ENCODE data around the gene DHRS3.
"Not testable (repeated sequence)": the region's sequence is repeated elsewhere in the genome, so short reads cannot be mapped to it uniquely, and the experiment has no call there.

The DHRS3 gene

GRCh38 chr1:12573015-12573825 is 44.8 kb downstream of the DHRS3 start:
- no peak for DNase-seq

- no peak for DNase-seq
Observed at GRCh38 chr1:12572522-12572921, 45.5 kb downstream of the DHRS3 start.

- DNase-seq: no peak
Observed at GRCh38 chr1:12570291-12570690, 47.7 kb downstream of the DHRS3 start.

GRCh38 chr1:12568009-12568767 is 49.8 kb downstream of the DHRS3 start:
- no peak for DNase-seq

GRCh38 chr1:12567288-12567819 is 50.7 kb downstream of the DHRS3 start:
- no peak for DNase-seq

GRCh38 chr1:12566484-12567287 is 51.3 kb downstream of the DHRS3 start:
- DNase-seq: no peak

- no peak for DNase-seq
Observed at GRCh38 chr1:12565966-12566352, 52.1 kb downstream of the DHRS3 start.

- DNase-seq: no peak
Observed at GRCh38 chr1:12565094-12565965, 52.7 kb downstream of the DHRS3 start.

GRCh38 chr1:12564251-12564650 is 53.8 kb downstream of the DHRS3 start:
- not testable (repeated sequence) for DNase-seq

GRCh38 chr1:12562955-12563576 is 54.9 kb downstream of the DHRS3 start:
- DNase-seq: no peak

GRCh38 chr1:12561121-12561520 is 56.9 kb downstream of the DHRS3 start:
- no peak for DNase-seq

- DNase-seq: no peak
Observed at GRCh38 chr1:12556957-12557935, 60.8 kb downstream of the DHRS3 start.

GRCh38 chr1:12556368-12556930 is 61.6 kb downstream of the DHRS3 start:
- no peak for DNase-seq

- no peak for DNase-seq
Observed at GRCh38 chr1:12555411-12556367, 62.3 kb downstream of the DHRS3 start.

- DNase-seq: no peak
Observed at GRCh38 chr1:12554521-12555305, 63.3 kb downstream of the DHRS3 start.

GRCh38 chr1:12553963-12554362 is 64.0 kb downstream of the DHRS3 start:
- DNase-seq: no peak

- no peak for DNase-seq
Observed at GRCh38 chr1:12552951-12553921, 64.8 kb downstream of the DHRS3 start.

All from SHP77 (cell line).